ENCODE data around the gene NUP160. TPM values are rescaled to one million over a fixed set of nuclear protein-coding genes. Genes with fewer than 3 reads are reported as not detected.

Gene NUP160
- total and polyA plus RNA-seq, 2 of the 13 experiments (the other 11 are each of a cell fraction or from before 2014, with no cell fraction given), result 28.3 to 43.5 TPM

DNA sequence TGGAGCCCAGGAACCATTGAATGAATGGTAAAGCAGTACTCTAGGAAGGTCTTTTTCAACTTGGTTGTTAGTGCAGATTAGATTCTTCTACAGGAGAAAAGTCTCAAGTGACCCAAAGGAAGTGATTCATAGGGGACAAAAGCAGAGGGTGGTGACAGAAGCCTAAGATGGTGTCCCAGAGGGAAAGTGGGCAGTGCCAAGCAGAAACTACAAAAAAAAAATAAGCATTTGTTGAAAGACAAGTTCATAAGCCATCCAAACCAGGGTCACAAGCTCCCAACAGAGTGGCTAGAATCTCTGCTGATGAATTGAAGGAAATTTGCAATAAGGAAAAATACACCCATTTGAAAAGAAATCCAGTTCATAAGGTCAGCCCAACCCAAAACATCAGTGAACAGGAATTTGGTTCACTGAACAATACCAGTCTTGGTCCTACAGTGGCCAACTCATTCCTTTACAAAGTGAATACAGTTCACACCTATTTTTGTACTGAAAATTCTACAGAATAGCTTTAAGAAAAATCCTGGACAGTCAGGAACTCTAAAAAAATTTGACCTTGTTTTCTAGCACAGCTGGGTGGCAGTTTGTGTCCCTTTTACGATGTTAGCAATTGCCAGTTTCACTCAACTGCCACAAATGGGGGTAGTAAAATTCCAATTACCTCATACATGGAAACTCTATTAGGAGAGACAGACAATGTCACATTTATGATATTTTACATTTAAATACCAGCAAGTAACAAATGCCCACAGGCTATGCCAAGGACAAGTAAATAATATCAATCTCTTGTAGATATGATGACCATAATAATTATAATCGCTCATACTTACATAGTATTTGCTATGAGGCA, 21.6 kb upstream of the NUP160 start (continued):
- TF ChIP-seq, protein P1, sequence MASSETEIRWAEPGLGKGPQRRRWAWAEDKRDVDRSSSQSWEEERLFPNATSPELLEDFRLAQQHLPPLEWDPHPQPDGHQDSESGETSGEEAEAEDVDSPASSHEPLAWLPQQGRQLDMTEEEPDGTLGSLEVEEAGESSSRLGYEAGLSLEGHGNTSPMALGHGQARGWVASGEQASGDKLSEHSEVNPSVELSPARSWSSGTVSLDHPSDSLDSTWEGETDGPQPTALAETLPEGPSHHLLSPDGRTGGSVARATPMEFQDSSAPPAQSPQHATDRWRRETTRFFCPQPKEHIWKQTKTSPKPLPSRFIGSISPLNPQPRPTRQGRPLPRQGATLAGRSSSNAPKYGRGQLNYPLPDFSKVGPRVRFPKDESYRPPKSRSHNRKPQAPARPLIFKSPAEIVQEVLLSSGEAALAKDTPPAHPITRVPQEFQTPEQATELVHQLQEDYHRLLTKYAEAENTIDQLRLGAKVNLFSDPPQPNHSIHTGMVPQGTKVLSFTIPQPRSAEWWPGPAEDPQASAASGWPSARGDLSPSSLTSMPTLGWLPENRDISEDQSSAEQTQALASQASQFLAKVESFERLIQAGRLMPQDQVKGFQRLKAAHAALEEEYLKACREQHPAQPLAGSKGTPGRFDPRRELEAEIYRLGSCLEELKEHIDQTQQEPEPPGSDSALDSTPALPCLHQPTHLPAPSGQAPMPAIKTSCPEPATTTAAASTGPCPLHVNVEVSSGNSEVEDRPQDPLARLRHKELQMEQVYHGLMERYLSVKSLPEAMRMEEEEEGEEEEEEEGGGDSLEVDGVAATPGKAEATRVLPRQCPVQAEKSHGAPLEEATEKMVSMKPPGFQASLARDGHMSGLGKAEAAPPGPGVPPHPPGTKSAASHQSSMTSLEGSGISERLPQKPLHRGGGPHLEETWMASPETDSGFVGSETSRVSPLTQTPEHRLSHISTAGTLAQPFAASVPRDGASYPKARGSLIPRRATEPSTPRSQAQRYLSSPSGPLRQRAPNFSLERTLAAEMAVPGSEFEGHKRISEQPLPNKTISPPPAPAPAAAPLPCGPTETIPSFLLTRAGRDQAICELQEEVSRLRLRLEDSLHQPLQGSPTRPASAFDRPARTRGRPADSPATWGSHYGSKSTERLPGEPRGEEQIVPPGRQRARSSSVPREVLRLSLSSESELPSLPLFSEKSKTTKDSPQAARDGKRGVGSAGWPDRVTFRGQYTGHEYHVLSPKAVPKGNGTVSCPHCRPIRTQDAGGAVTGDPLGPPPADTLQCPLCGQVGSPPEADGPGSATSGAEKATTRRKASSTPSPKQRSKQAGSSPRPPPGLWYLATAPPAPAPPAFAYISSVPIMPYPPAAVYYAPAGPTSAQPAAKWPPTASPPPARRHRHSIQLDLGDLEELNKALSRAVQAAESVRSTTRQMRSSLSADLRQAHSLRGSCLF (CRISPR knock-in tag; IDR thresholded peaks at IDR 0.05; ENCODE audit: borderline replicate concordance), result no peak
- no peak for TF ChIP-seq TBL1XR1 (IDR thresholded peaks at IDR 0.05; ENCODE audit: borderline replicate concordance, low read length, partially characterized antibody)
- TF ChIP-seq, protein P2, sequence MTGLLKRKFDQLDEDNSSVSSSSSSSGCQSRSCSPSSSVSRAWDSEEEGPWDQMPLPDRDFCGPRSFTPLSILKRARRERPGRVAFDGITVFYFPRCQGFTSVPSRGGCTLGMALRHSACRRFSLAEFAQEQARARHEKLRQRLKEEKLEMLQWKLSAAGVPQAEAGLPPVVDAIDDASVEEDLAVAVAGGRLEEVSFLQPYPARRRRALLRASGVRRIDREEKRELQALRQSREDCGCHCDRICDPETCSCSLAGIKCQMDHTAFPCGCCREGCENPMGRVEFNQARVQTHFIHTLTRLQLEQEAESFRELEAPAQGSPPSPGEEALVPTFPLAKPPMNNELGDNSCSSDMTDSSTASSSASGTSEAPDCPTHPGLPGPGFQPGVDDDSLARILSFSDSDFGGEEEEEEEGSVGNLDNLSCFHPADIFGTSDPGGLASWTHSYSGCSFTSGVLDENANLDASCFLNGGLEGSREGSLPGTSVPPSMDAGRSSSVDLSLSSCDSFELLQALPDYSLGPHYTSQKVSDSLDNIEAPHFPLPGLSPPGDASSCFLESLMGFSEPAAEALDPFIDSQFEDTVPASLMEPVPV (CRISPR knock-in tag; IDR thresholded peaks at IDR 0.05), result no peak
- TF ChIP-seq YEATS2 (CRISPR knock-in tag; IDR thresholded peaks at IDR 0.05; ENCODE audit: borderline replicate concordance), result no peak
- TF ChIP-seq MBD4 (IDR thresholded peaks at IDR 0.05; ENCODE audit: borderline replicate concordance, low read length), result no peak
- TF ChIP-seq, protein P3, sequence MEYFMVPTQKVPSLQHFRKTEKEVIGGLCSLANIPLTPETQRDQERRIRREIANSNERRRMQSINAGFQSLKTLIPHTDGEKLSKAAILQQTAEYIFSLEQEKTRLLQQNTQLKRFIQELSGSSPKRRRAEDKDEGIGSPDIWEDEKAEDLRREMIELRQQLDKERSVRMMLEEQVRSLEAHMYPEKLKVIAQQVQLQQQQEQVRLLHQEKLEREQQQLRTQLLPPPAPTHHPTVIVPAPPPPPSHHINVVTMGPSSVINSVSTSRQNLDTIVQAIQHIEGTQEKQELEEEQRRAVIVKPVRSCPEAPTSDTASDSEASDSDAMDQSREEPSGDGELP (IDR thresholded peaks at IDR 0.05; ENCODE audit: borderline replicate concordance, low read depth), result no peak
- TF ChIP-seq U2AF2 (IDR thresholded peaks at IDR 0.05; ENCODE audit: low read depth, low read length), result no peak

Data from HepG2 (cell line).